ENCODE results near the gene BTNL8. TPM values are rescaled to one million over a fixed set of nuclear protein-coding genes. Genes with fewer than 3 reads are reported as not detected.

The BTNL8 gene
- total RNA-seq, 1 donor from 2014 or later = 4.5 TPM

DNA sequence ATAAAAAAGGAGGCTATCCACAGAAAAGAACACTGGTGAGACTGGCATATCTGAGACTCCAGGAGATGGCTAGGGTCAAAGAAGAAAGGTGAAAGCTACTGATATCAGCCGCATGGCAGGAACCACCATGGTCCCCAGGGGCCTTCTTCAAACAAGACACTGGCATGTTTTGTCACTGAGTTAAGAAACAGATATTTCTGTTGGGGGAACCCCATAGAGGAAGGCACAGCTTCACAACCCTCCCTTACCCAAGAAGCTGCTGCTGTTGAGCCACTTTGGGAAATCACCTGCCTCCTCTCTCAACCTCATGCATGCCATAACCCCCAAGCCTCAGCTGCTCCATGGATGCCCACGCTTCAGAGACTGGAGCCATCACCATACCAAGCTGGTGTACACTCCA lies 76.4 kb downstream of the BTNL8 start:
- Histone ChIP-seq H3K27ac (no peak overlapping the region), H3K4me1 (peaks cover 3% of the 10 kb centered on the region), H3K36me3 (no peaks in the 10 kb centered on the region), H3K4me3 (no peak overlapping the region), H3K9me3 (no peaks in the 10 kb centered on the region), H3K27me3 (no peaks in the 10 kb centered on the region)
- ATAC-seq (no peak), DNase-seq (no peak)
- no peak for TF ChIP-seq CTCF (IDR thresholded peaks at IDR 0.05)
- intact Hi-C loops (cut with DNase I) = no loop called here

DNA sequence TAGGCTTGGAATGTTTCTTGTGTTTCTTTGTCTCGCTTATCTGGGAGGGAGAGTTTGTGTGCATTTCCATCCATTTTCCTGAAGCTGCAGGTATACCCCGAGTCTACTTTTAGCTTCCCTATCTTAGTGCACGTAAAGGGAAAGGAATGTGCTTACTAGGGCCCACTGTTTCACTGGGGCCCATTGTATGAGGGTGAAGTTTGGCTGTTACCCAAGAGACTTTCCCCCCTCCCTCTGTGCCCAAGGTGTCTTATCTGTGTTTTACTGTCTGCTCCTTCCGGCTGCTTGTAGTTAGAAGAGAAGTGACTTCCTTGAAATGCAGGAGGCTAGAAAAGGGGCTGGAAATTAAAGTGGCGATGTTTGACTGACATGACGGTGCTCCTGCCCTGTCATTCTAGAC lies 77.6 kb downstream of the BTNL8 start:
- no peak for TF ChIP-seq CTCF (IDR thresholded peaks at IDR 0.05)
- peak; percentile 45 for ATAC-seq
- H3K27ac ChIP-seq = no peak overlapping the region

DNA sequence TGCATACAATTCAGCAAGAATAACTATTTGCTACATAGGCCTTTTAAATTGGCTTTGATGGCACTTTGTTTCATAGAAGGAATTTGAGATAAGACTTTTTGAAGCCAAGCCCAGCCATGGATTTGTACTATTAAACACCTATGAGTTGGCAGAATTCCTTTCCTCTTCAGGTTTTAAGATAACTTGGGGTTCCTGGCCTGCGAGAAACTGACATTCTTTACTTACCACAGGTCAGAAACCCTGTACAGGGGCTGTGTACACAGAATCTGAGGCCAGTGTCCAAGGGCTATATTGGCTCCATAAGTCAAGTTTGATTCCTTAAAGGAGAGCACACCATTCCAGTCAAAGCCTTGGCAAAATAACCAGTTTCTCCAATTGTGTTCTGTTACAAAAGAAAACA lies 78.9 kb downstream of the BTNL8 start:
- Histone ChIP-seq H3K36me3 (no peaks in the 10 kb centered on the region), H3K27ac (peak overlapping the region; percentile 37), H3K4me1 (peaks cover 3% of the 10 kb centered on the region), H3K27me3 (no peaks in the 10 kb centered on the region), H3K9me3 (no peaks in the 10 kb centered on the region), H3K4me3 (no peak overlapping the region)
- DNase-seq (no peak), ATAC-seq (no peak)
- intact Hi-C loops (cut with DNase I) = no loop called here
- no peak for TF ChIP-seq CTCF (IDR thresholded peaks at IDR 0.05)

More for the DNA sequence above, 77.6 kb downstream of the BTNL8 start:
- Histone ChIP-seq H3K4me1 (peaks cover 3% of the 10 kb centered on the region), H3K9me3 (no peaks in the 10 kb centered on the region), H3K4me3 (no peak overlapping the region), H3K27me3 (no peaks in the 10 kb centered on the region), H3K36me3 (no peaks in the 10 kb centered on the region)
- intact Hi-C loops (cut with DNase I) = no loop called here
- DNase-seq = no peak

DNA sequence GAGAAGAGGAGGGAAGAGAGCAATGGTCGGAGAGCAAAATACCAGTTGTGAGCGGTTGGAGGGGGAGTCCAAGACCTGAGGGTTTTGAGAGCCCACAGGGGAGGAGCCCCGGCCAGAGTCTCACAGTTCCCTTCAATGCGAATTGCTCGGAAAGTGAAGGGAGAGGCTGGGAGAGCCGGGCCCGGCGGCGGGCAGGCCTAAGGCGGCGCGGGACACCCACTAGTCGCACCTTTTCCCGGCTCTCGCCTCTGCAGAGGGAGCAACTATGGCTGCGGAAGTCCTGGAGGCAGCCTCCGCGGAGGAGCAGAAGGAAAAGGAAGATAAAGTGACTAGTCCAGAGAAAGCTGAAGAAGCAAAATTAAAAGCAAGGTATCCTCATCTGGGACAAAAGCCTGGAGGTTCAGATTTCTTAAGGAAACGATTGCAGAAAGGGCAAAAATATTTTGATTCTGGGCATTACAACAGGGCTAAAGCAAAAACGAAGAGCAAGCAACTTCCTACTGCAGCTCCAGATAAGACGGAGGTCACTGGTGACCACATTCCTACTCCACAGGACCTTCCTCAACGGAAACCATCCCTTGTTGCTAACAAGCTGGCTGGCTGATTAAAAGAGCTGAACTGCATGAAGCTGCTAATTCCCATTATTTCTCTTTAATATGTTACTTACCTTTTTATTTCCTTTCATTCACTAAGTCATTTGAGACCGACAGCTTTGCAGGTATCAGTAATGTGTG lies 83.2 kb downstream of the BTNL8 start:
- Histone ChIP-seq H3K27ac (no peak overlapping the region), H3K27me3 (no peaks in the 10 kb centered on the region), H3K36me3 (no peaks in the 10 kb centered on the region), H3K9me3 (no peaks in the 10 kb centered on the region), H3K4me1 (peaks cover 1% of the 10 kb centered on the region), H3K4me3 (no peak overlapping the region)
- ATAC-seq (no peak), DNase-seq (no peak)
- TF ChIP-seq CTCF (IDR thresholded peaks at IDR 0.05) = no peak
- intact Hi-C loops (cut with DNase I) = no loop called here

- intact Hi-C loops (cut with DNase I) = no loop called here
- ATAC-seq (no peak), DNase-seq (no peak)
- no peak for TF ChIP-seq CTCF (IDR thresholded peaks at IDR 0.05)
- H3K4me3 ChIP-seq = no peak overlapping the region
- no peaks in the 10 kb centered on the region for H3K4me1 ChIP-seq
- no peaks in the 10 kb centered on the region for H3K27me3 ChIP-seq
- no peaks in the 10 kb centered on the region for H3K9me3 ChIP-seq
- H3K36me3 ChIP-seq = no peaks in the 10 kb centered on the region
- H3K27ac ChIP-seq = no peak overlapping the region
Measured at GRCh38 chr5:180988016-180988415, 89.1 kb downstream of the BTNL8 start.

GRCh38 chr5:180988592-180988991 lies 89.6 kb downstream of the BTNL8 start, which contains the start of gene BTNL3:
Gene BTNL3 (plus strand): TSS chr5:180988846. CDS start chr5:180989029, 183 bp downstream.
- Histone ChIP-seq H3K4me1 (no peaks in the 10 kb centered on the region), H3K27me3 (no peaks in the 10 kb centered on the region), H3K36me3 (no peaks in the 10 kb centered on the region), H3K9me3 (no peaks in the 10 kb centered on the region), H3K4me3 (no peak within 1 kb of the TSS), H3K27ac (no peak within 1 kb of the TSS)
- DNase-seq = no peak
- intact Hi-C loops (cut with DNase I) = no loop called here
- no peak for TF ChIP-seq CTCF (IDR thresholded peaks at IDR 0.05)
- ATAC-seq = no peak
